HG03378 (cell line): ENCODE data around the gene SLC9A3.

ENCODE experiments used
- ATAC-seq: cut with Tn5 transposase; IDR thresholded peaks from one replicate; pipeline ENCODE4 v1.9.1; 2021; ENCODE audit warnings: mild to moderate bottlenecking, moderate library complexity; ENCODE audit not compliant: unreplicated experiment

The SLC9A3 gene

DNA sequence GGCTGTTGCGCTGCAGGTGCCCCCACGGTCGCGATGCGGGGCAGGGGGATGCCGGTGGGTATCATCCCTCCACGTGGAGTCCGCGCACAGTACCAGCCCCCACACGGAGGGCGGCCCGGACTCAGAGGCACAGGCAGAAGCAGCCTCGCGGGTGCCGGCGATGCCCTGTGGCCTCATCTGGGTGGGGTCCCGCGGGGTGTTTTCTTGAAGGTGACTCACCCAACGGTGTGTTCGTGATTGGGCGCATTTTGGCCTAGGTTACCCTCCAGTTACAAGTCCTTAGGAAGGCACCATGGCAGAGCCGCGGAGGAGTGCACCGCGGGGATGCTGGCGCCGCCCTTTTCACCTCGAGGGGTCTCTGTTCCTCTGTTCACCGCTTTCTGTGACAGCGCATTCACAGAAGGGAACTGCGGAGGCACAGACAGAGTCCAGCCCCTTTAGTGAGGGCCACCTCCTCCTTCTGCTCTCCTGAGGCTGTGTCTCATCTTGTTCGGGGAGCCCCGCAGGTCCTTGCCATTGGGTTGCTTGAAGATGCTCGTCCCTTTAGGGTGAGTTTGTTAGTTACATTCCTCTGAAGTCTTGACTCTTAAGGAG lies 102.9 kb downstream of the SLC9A3 start:
- ATAC-seq = no peak

DNA sequence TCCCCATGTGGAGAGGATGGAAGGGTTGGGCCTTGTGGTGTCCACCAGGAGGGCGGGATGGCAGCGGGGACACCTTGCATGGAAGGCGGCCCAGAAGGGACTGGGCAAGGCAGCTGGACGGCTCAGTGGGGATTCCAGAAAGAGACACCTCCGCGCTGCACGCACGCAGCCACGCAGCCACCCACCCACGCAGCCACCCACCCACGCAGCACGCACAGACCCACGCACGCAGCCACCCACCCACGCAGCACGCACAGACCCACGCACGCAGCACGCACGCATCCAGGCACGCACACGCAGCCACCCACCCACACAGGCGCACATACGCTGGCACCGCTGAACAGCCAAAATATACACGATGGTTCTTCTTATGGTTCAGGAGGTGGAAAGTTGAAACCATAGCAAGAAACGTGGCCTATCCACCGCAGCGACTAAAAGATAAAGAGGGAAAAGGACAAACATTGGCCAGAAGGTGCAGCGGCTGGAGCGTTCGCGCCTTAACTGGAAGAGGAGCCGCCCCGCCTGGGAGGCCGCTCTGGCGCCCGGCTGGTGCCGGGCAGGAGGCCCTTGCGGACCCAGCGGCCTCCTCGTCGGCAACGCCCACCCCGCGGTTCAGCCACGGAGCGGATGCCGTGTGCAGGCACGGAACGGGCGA lies 103.5 kb downstream of the SLC9A3 start:
- no peak for ATAC-seq
